Memory B cell (primary cell): ENCODE data around the gene ZNF391.
"Not testable (repeated sequence)": the region's sequence is repeated elsewhere in the genome, so short reads cannot be mapped to it uniquely, and the experiment has no call there.

Experiments
- ATAC-seq: fragments of 150-1000 bp; cut with Tn5 transposase; 2 replicates; pipeline ENCODE4 v1.10.0; 2021; ENCODE audit warnings: low read depth, mild to moderate bottlenecking, moderate library complexity
- DNase-seq, 2 donors: peaks; one replicate each; pipeline ENCODE4 v3.0.0; 2022; ENCODE audit warnings: low spot score in 2 of 2
- H3K27ac Mint-ChIP-seq: one replicate; pipeline ENCODE4 v1.8.0; 2022; ENCODE audit warnings: mild to moderate bottlenecking, moderate library complexity, mixed read lengths
- H3K27me3 Mint-ChIP-seq: one replicate; pipeline ENCODE4 v1.8.0; 2022; ENCODE audit warnings: mixed read lengths
- H3K36me3 Mint-ChIP-seq: one replicate; pipeline ENCODE4 v1.8.0; 2022; ENCODE audit warnings: mild to moderate bottlenecking, mixed read lengths
- H3K4me1 Mint-ChIP-seq: one replicate; pipeline ENCODE4 v1.8.0; 2022; ENCODE audit warnings: mixed read lengths
- H3K4me3 Mint-ChIP-seq: one replicate; pipeline ENCODE4 v1.8.0; 2022; ENCODE audit warnings: mild to moderate bottlenecking, moderate library complexity, mixed read lengths
- H3K9me3 Mint-ChIP-seq: one replicate; pipeline ENCODE4 v1.8.0; 2022; ENCODE audit warnings: mixed read lengths

Gene ZNF391

GRCh38 chr6:27388293-27389197 lies at the start of gene ZNF391:
Gene ZNF391 (plus strand): TSS chr6:27388759. CDS start chr6:27400371, 11,612 bp downstream.
- Mint-ChIP-seq H3K4me1 (peaks cover 14% of the 10 kb centered on the region), H3K36me3 (peaks cover 2% of the 10 kb centered on the region), H3K27me3 (no peaks in the 10 kb centered on the region), H3K4me3 (peak within 1 kb of the TSS; percentile 97), H3K9me3 (peaks cover 4% of the 10 kb centered on the region), H3K27ac (peak within 1 kb of the TSS; percentile 93)
- DNase-seq: peak; percentile 70 to 79
- peak; percentile 86 for ATAC-seq

GRCh38 chr6:27352850-27353249 lies 35.7 kb upstream of the ZNF391 start:
- peaks cover 13% of the 10 kb centered on the region for H3K9me3 Mint-ChIP-seq
- ATAC-seq: no peak
- no peak for DNase-seq
- no peak overlapping the region for H3K27ac Mint-ChIP-seq
- H3K36me3 Mint-ChIP-seq: no peaks in the 10 kb centered on the region
- no peak overlapping the region for H3K4me3 Mint-ChIP-seq
- H3K4me1 Mint-ChIP-seq: no peaks in the 10 kb centered on the region
- peaks cover 4% of the 10 kb centered on the region for H3K27me3 Mint-ChIP-seq

- ATAC-seq (no peak), DNase-seq (no peak)
- Mint-ChIP-seq H3K4me3 (no peak overlapping the region), H3K27me3 (no peaks in the 10 kb centered on the region), H3K9me3 (peaks cover 23% of the 10 kb centered on the region), H3K36me3 (peaks cover 16% of the 10 kb centered on the region), H3K4me1 (no peaks in the 10 kb centered on the region), H3K27ac (no peak overlapping the region)
Measured at GRCh38 chr6:27358786-27359185, 29.8 kb upstream of the ZNF391 start.

- H3K36me3 Mint-ChIP-seq: peaks cover 16% of the 10 kb centered on the region
- ATAC-seq: no peak
- no peaks in the 10 kb centered on the region for H3K27me3 Mint-ChIP-seq
- no peak overlapping the region for H3K4me3 Mint-ChIP-seq
- peaks cover 23% of the 10 kb centered on the region for H3K9me3 Mint-ChIP-seq
- no peak for DNase-seq
- H3K4me1 Mint-ChIP-seq: no peaks in the 10 kb centered on the region
- H3K27ac Mint-ChIP-seq: no peak overlapping the region
Measured at GRCh38 chr6:27359231-27359630, 29.3 kb upstream of the ZNF391 start.

GRCh38 chr6:27368202-27368601 lies 20.4 kb upstream of the ZNF391 start:
- ATAC-seq (no peak), DNase-seq (no peak)
- Mint-ChIP-seq H3K27me3 (peaks cover 6% of the 10 kb centered on the region), H3K4me1 (no peaks in the 10 kb centered on the region), H3K4me3 (no peak overlapping the region), H3K36me3 (peaks cover 9% of the 10 kb centered on the region), H3K9me3 (peaks cover 11% of the 10 kb centered on the region), H3K27ac (no peak overlapping the region)

- peaks cover 9% of the 10 kb centered on the region for H3K36me3 Mint-ChIP-seq
- peaks cover 11% of the 10 kb centered on the region for H3K9me3 Mint-ChIP-seq
- DNase-seq (no peak), ATAC-seq (no peak)
- peaks cover 8% of the 10 kb centered on the region for H3K4me1 Mint-ChIP-seq
- no peak overlapping the region for H3K27ac Mint-ChIP-seq
- H3K4me3 Mint-ChIP-seq: no peak overlapping the region
- H3K27me3 Mint-ChIP-seq: peaks cover 11% of the 10 kb centered on the region
Measured at GRCh38 chr6:27370391-27370790, 18.2 kb upstream of the ZNF391 start.

GRCh38 chr6:27374824-27375612 lies 13.5 kb upstream of the ZNF391 start:
- Mint-ChIP-seq H3K27me3 (peaks cover 9% of the 10 kb centered on the region), H3K27ac (no peak overlapping the region), H3K4me3 (peak overlapping the region; percentile 83), H3K9me3 (no peaks in the 10 kb centered on the region), H3K36me3 (no peaks in the 10 kb centered on the region), H3K4me1 (peaks cover 10% of the 10 kb centered on the region)
- ATAC-seq: peak; percentile 98
- DNase-seq: peak; percentile 45 to 51

GRCh38 chr6:27375613-27376079 lies 12.9 kb upstream of the ZNF391 start:
- Mint-ChIP-seq H3K9me3 (no peaks in the 10 kb centered on the region), H3K36me3 (no peaks in the 10 kb centered on the region), H3K4me3 (peak overlapping the region; percentile 38), H3K27ac (no peak overlapping the region), H3K27me3 (peaks cover 9% of the 10 kb centered on the region), H3K4me1 (peaks cover 10% of the 10 kb centered on the region)
- DNase-seq: no peak
- no peak for ATAC-seq

GRCh38 chr6:27378406-27378805 lies 10.2 kb upstream of the ZNF391 start:
- not testable (repeated sequence) for H3K9me3 Mint-ChIP-seq, H3K36me3 Mint-ChIP-seq, DNase-seq, H3K27ac Mint-ChIP-seq, H3K4me3 Mint-ChIP-seq, ATAC-seq
- H3K4me1 Mint-ChIP-seq: peaks cover 10% of the 10 kb centered on the region
- peaks cover 12% of the 10 kb centered on the region for H3K27me3 Mint-ChIP-seq

GRCh38 chr6:27381001-27381400 lies 7.6 kb upstream of the ZNF391 start:
- H3K4me1 Mint-ChIP-seq, H3K36me3 Mint-ChIP-seq, H3K4me3 Mint-ChIP-seq, H3K27ac Mint-ChIP-seq, H3K27me3 Mint-ChIP-seq, ATAC-seq, DNase-seq: not testable (repeated sequence)
- peaks cover 10% of the 10 kb centered on the region for H3K9me3 Mint-ChIP-seq

- DNase-seq (no peak), ATAC-seq (no peak)
- H3K4me3 Mint-ChIP-seq: no peak overlapping the region
- no peak overlapping the region for H3K27ac Mint-ChIP-seq
- peaks cover 2% of the 10 kb centered on the region for H3K4me1 Mint-ChIP-seq
- peaks cover 7% of the 10 kb centered on the region for H3K36me3 Mint-ChIP-seq
- peaks cover 10% of the 10 kb centered on the region for H3K9me3 Mint-ChIP-seq
- H3K27me3 Mint-ChIP-seq: peaks cover 3% of the 10 kb centered on the region
Measured at GRCh38 chr6:27383011-27383410, 5.5 kb upstream of the ZNF391 start.

- H3K4me3 Mint-ChIP-seq: no peak overlapping the region
- peaks cover 10% of the 10 kb centered on the region for H3K9me3 Mint-ChIP-seq
- H3K27me3 Mint-ChIP-seq: peaks cover 3% of the 10 kb centered on the region
- H3K36me3 Mint-ChIP-seq: peaks cover 7% of the 10 kb centered on the region
- no peak for ATAC-seq
- no peak overlapping the region for H3K27ac Mint-ChIP-seq
- peaks cover 4% of the 10 kb centered on the region for H3K4me1 Mint-ChIP-seq
- DNase-seq: no peak
Measured at GRCh38 chr6:27383481-27383880, 5.1 kb upstream of the ZNF391 start.

GRCh38 chr6:27392623-27393022 lies 4.1 kb downstream of the ZNF391 start:
- Mint-ChIP-seq H3K4me1 (peaks cover 14% of the 10 kb centered on the region), H3K36me3 (peaks cover 15% of the 10 kb centered on the region), H3K27ac (no peak overlapping the region), H3K9me3 (peaks cover 1% of the 10 kb centered on the region), H3K27me3 (no peaks in the 10 kb centered on the region), H3K4me3 (no peak overlapping the region)
- DNase-seq (no peak), ATAC-seq (no peak)

GRCh38 chr6:27394073-27394472 lies 5.5 kb downstream of the ZNF391 start:
- Mint-ChIP-seq H3K4me3 (no peak overlapping the region), H3K27ac (no peak overlapping the region), H3K9me3 (peaks cover 2% of the 10 kb centered on the region), H3K36me3 (peaks cover 19% of the 10 kb centered on the region), H3K4me1 (peaks cover 6% of the 10 kb centered on the region), H3K27me3 (no peaks in the 10 kb centered on the region)
- no peak for DNase-seq
- ATAC-seq: no peak
